B cell (primary cell): ENCODE data around the gene KPNB1.

ENCODE experiments used
- CTCF ChIP-seq: fragments of 200-600 bp; IDR thresholded peaks from one replicate; pipeline ENCODE4 v1.8.0; 2022; ENCODE audit warnings: antibody characterized with exemption, mild to moderate bottlenecking
- EZH2 ChIP-seq: IDR thresholded peaks from 2 replicates; pipeline ENCODE4 v1.6.1; 2012; ENCODE audit warnings: borderline replicate concordance, low read depth, mild to moderate bottlenecking, moderate library complexity, low read length; ENCODE audit not compliant: insufficient read depth, poor library complexity, severe bottlenecking

DNA sequence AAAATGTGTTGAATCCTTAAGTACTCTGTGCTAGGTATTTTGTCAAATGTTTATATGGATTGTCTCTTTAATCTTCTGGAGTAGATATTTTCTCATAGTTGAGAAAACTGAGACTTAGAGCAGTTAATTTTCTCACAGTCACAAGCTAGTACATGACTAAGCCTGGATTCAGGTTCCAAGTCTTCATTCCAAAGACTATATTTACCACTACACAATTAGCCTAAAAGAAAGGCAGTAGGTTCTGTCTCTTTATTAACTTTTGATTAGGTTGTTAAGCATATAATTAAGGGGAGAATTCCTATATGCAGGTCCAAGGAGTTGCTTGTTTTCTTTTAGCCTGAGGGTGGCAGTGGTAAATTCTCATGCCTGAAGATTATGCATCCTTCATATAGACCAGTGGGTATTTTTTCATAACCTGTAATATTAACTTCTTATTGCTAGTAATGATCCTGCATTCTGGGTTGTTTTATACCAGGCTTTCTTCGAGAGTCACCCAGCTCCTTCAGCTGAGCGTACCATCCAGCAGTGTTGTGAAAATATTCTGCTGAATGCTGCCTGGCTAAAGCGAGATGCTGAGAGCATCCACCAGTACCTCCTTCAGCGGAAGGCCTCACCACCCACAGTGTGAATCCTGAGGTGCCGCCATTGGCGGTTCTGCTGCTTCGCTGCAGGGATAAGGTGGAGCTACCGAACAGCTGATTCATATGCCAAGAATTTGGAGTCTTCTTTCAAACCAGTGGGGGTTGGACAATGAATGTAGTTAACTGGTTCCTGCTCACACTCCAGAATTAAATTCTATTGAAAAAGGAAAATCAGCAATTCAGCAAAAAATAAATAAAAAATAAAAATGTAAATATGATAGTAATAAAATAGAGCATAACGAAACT is 28.2 kb upstream of the KPNB1 start:
- no peak for TF ChIP-seq EZH2
- TF ChIP-seq CTCF: no peak
